ENCODE results near the gene SGPL1.

- TF ChIP-seq, protein P1, sequence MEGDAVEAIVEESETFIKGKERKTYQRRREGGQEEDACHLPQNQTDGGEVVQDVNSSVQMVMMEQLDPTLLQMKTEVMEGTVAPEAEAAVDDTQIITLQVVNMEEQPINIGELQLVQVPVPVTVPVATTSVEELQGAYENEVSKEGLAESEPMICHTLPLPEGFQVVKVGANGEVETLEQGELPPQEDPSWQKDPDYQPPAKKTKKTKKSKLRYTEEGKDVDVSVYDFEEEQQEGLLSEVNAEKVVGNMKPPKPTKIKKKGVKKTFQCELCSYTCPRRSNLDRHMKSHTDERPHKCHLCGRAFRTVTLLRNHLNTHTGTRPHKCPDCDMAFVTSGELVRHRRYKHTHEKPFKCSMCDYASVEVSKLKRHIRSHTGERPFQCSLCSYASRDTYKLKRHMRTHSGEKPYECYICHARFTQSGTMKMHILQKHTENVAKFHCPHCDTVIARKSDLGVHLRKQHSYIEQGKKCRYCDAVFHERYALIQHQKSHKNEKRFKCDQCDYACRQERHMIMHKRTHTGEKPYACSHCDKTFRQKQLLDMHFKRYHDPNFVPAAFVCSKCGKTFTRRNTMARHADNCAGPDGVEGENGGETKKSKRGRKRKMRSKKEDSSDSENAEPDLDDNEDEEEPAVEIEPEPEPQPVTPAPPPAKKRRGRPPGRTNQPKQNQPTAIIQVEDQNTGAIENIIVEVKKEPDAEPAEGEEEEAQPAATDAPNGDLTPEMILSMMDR (IDR thresholded peaks at IDR 0.05; ENCODE audit: insufficient read depth, low read length): no peak
- TF ChIP-seq POLR2AphosphoS5 (IDR thresholded peaks at IDR 0.05; ENCODE audit: low read depth): no peak
- TF ChIP-seq, protein P2, sequence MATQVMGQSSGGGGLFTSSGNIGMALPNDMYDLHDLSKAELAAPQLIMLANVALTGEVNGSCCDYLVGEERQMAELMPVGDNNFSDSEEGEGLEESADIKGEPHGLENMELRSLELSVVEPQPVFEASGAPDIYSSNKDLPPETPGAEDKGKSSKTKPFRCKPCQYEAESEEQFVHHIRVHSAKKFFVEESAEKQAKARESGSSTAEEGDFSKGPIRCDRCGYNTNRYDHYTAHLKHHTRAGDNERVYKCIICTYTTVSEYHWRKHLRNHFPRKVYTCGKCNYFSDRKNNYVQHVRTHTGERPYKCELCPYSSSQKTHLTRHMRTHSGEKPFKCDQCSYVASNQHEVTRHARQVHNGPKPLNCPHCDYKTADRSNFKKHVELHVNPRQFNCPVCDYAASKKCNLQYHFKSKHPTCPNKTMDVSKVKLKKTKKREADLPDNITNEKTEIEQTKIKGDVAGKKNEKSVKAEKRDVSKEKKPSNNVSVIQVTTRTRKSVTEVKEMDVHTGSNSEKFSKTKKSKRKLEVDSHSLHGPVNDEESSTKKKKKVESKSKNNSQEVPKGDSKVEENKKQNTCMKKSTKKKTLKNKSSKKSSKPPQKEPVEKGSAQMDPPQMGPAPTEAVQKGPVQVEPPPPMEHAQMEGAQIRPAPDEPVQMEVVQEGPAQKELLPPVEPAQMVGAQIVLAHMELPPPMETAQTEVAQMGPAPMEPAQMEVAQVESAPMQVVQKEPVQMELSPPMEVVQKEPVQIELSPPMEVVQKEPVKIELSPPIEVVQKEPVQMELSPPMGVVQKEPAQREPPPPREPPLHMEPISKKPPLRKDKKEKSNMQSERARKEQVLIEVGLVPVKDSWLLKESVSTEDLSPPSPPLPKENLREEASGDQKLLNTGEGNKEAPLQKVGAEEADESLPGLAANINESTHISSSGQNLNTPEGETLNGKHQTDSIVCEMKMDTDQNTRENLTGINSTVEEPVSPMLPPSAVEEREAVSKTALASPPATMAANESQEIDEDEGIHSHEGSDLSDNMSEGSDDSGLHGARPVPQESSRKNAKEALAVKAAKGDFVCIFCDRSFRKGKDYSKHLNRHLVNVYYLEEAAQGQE (IDR thresholded peaks at IDR 0.05; ENCODE audit: insufficient replicate concordance, low read depth): no peak
These were observed 36.1 kb downstream of the SGPL1 start for GRCh38 chr10:70851597-70852475.
